Spleen (tissue), 7 donors: ENCODE results near the gene NR1D2.

Experiments used
- POLR2AphosphoS5 ChIP-seq, 3 donors: sonication (generic); formaldehyde crosslinking; IDR thresholded peaks; one replicate each; pipeline ENCODE4 v1.5.1; 2017; ENCODE audit warnings: antibody characterized with exemption in 3 of 3
- TF ChIP-seq, protein P1 (sequence below), 11 experiments: fragments of 200-600 bp in 7 of 11; fragments of 450-650 bp in 4 of 11; sonication (generic) in 4 of 11; IDR thresholded peaks in 8 of 11; conservative IDR thresholded peaks in 3 of 11; 1 replicate in 7 of 11; 2 replicates in 4 of 11; pipeline versions ENCODE4 v1.4.0 to v1.8.0; 2016 to 2021; ENCODE audit warnings: antibody characterized with exemption in 11 of 11, inconsistent platforms in 4 of 11, mild to moderate bottlenecking in 1 of 11
- donor health status: DM: no; HTN: no; CAD: no; lungs with moderate emphysema.
- donor health status: DM: no; HTN: no; CAD: no.
- donor health status: DM: no; HTN: no; CAD: no.

DNA sequence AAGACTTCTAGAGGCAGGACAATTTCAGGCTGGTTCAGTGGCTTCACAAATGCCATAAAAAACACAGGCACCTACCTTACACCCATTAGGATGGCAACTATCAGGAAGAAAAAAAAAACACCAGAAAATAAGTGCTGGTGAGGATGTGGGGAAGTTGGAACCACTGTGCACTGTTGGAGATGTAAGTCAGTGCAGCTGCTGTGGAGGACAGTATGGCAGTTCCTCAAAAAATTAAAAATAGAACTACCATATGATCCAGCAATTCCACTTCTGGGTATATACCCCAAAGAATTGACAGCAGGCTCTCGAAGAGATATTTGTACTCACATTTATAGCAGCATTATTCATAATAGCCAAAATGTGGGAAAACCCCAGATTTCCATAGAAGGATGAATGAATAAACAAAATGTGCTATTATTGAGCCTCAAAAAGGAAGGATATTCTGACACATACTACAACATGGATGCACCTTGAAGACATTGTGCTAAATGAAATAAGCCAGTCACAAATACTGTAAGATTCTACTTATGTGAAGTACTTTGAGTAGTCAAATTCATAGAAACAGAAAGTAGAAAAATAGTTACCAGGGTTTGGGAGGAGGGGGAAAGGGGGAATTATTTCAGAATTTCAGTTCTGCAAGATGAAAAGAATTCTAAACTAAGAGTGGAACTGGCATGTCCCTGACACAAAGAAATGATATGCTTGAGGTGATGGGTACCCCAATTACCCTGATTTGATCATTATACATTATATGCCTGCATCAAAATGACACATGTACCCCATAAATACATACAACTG lies 40.9 kb downstream of the NR1D2 start:
- TF ChIP-seq POLR2AphosphoS5 (IDR thresholded peaks at IDR 0.05), result no peak
- TF ChIP-seq, protein P1, sequence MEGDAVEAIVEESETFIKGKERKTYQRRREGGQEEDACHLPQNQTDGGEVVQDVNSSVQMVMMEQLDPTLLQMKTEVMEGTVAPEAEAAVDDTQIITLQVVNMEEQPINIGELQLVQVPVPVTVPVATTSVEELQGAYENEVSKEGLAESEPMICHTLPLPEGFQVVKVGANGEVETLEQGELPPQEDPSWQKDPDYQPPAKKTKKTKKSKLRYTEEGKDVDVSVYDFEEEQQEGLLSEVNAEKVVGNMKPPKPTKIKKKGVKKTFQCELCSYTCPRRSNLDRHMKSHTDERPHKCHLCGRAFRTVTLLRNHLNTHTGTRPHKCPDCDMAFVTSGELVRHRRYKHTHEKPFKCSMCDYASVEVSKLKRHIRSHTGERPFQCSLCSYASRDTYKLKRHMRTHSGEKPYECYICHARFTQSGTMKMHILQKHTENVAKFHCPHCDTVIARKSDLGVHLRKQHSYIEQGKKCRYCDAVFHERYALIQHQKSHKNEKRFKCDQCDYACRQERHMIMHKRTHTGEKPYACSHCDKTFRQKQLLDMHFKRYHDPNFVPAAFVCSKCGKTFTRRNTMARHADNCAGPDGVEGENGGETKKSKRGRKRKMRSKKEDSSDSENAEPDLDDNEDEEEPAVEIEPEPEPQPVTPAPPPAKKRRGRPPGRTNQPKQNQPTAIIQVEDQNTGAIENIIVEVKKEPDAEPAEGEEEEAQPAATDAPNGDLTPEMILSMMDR (IDR thresholded peaks at IDR 0.05 in 8 of 11, conservative IDR thresholded peaks at IDR 0.05 in 3 of 11), result no peak
